Thyroid gland (tissue), 4 donors: ENCODE data around the gene NAA15.

Experiments used
- CTCF ChIP-seq, 6 experiments: fragments of 200-600 bp in 3 of 6; fragments of 450-650 bp in 3 of 6; sonication (generic) in 3 of 6; IDR thresholded peaks; one replicate each; pipeline ENCODE4 v1.5.1; 2016 to 2019; ENCODE audit warnings: antibody characterized with exemption in 6 of 6, mild to moderate bottlenecking in 2 of 6, inconsistent platforms in 1 of 6, moderate library complexity in 1 of 6
- POLR2A ChIP-seq, 2 donors: fragments of 450-650 bp; IDR thresholded peaks; one replicate each; pipeline ENCODE4 v1.6.1; 2017; ENCODE audit warnings: antibody characterized with exemption in 2 of 2, mild to moderate bottlenecking in 2 of 2, moderate library complexity in 1 of 2

- no peak for TF ChIP-seq CTCF (IDR thresholded peaks at IDR 0.05)
- TF ChIP-seq POLR2A (IDR thresholded peaks at IDR 0.05): no peak
Observed at GRCh38 chr4:139389991-139390390, 88.7 kb downstream of the NAA15 start.
